PC-9 (cell line): ENCODE data around the gene AK5.

Source experiments
- CTCF ChIP-seq: fragments of 200-600 bp; sonication (generic); conservative IDR thresholded peaks from 2 replicates; pipeline ENCODE4 v1.6.1; 2017; ENCODE audit warnings: mixed run types, antibody characterized with exemption, mild to moderate bottlenecking, moderate library complexity
- EZH2 ChIP-seq: fragments of 200-600 bp; sonication (generic); IDR thresholded peaks from 2 replicates; pipeline ENCODE4 v1.8.0; 2017; ENCODE audit warnings: antibody characterized with exemption, low read depth

GRCh38 chr1:77316006-77316405, 34.2 kb downstream of the AK5 start:
- TF ChIP-seq EZH2 (no peak), CTCF (no peak)
